Measurements from ENCODE around the gene SLAMF8.

The SLAMF8 gene

DNA sequence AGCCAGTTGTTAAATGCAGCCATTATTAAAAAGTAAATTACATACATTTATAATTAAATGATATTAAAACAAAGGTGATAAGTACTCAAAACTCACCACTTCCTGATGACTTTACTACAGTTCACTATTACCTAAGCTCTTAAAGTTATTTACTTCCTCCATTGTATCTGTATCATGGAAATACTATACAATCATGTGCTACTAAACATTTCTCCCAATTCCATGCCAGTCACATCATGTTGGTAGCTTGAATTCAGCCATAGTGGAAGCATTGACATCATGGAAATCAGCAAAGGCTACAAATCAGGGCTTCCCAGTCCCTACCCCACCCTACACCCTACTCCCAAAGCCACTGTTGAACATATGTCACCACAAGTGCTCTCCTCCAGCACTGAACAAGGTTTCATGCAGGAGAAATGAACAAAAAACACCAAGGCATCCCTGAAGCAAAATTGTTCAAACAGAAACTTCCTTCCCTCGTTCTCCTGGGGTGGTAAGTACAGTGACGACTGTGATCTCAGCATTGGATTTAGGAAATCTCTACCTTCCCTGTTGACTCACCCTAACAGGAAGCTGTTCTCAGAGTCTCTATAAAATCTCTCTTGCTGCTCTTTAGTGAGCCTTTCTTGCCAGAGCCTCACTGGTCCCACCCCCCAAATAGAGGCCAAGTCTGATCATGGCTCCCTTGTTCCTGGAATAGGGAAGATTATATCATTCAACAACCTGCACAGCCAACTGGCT is 23.1 kb downstream of the SLAMF8 start:
- DNase-seq = no peak

DNA sequence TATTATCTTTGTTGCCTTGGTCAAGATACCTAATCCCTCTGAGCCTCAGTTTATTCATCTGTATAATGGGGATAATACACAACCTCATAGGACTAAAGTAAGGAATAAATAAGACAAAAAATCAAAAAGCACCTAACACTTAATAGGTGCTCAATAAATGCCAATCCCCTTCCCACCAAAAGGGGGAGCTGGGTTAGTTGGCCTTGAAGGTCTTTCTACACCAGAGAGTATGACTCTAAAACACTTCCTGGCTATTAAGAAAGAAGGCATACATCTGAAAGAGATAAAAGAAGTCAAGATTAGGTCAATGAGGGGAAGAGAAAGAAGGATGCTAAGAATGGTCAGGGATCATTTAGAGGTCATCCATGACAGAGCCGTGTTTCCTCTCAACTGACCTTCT is 24.7 kb downstream of the SLAMF8 start:
- DNase-seq = peak; percentile 13

DNA sequence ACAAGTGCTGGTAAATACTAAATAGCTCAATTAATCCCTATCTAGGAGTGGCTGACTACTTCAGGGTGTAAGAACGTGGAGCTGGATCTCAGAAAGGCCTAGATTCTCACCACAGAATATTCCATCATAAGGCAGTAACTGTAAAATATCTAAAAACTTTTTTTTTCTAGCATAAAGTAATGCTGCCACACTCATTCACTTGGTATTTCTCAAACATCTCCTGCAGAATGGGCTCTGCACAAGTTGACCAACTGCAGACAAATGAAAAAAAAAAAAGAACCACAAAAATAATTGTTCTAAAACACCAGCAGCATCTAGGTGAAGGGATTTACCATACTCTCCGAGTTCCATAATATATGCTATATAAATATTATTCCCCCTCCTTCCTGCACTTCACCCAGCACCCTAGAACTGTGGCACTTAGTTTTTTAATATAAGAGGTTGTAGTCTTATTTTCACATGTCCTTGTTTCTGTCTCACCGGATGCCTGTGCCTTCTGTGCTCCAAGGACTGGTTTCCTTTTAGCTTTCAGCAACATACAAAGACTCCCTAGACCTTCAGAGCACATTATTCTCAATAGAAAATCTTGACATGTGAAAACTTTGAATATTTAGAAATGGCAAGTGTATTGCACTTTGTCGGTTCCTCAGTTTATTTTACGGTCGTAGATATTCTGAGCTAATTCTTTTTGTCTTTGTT is 26.9 kb downstream of the SLAMF8 start:
- DNase-seq = peak; percentile 68

DNA sequence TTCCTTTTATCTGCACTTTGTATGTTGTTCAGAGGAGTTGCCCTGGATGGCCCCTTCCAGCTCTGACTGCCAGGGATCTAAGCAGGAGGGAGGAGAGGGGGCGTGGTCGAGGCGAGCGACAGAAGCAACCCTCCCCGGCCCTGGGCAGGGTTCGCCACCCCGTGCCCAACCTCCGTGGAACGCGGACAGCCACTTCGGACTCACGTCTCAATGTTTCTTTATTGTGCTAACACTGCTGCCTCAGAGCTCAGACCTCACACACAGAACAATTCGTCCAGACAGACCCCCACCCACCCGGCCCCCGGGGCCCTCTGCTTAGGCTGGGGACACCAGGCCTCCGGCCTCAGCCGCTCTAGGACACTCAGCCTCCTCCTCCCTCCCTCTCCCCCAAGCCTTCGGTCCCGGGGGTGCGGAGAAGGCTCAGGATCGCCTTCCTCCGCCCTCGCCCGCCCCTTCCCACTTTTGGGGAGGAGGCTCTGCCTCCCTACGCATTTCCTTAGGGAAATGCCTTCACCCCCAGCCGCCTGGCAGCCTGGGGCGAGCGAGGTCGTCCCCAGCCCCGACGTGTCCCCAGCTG is 27.5 kb downstream of the SLAMF8 start:
- peak; percentile 84 for DNase-seq

DNA sequence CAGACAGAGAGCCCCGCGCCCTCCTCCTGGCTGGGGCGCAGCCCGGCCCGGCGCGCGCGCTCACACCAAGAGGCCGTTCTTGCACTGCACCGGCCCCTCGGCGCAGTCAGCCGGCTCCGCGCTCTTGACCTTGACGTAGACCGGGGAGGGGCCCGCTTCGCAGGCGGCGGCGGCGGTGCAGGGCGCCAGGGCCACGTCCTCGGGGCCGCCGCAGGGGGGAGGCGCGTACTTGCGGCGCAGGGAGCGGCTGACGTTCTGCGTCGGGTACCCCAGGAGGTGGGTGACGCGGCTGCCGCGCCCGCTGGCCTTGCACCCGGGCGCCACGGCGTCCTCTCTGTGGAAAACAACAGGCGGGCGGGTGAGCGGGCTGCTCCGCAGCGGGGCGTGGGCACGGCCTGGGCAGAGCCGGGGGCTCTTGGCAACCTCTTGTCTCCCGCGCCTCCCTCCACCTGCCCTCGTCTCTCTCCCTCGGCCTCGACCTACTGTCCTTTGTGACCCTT is 28.1 kb downstream of the SLAMF8 start:
- peak; percentile 91 for DNase-seq

DNA sequence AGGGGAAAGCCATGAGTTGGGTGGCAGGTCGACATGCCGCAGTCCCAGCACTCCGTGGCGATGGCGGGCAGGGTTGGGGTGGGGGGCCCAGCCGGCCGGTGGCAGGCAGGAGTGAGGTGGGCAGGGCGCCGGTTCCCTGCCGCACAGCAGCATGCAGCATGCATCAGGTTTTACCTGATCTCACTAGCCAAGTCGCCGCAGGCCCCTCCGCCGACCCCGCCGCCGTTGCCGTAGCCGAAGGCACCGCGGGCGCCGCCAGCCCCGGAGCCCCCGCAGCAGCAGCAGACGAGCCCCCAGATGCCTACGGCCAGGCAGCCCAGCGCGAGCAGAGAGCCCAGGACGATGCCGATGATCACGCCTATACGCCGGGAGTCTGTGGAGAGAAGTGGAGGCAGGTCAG is 29.0 kb downstream of the SLAMF8 start:
- no peak for DNase-seq

DNA sequence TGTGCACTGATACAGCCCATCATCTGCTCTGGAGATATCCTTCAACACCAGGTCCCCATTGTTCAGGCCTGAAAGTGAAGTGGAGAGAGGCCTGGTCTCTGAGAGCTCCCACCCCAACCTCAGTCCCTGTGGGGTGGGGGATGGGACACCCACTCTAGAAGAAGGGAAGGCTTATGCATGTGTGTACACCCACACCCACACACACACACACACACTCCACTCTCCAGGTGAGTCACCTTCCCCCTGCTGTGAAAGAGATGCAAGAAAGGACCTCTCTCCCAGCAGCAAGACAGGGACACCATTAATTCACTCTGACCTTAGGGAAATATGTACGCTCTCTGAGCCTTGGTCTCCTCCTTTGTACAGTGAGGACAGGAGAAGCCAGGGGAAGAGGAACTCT is 29.9 kb downstream of the SLAMF8 start:
- peak; percentile 60 for DNase-seq

DNA sequence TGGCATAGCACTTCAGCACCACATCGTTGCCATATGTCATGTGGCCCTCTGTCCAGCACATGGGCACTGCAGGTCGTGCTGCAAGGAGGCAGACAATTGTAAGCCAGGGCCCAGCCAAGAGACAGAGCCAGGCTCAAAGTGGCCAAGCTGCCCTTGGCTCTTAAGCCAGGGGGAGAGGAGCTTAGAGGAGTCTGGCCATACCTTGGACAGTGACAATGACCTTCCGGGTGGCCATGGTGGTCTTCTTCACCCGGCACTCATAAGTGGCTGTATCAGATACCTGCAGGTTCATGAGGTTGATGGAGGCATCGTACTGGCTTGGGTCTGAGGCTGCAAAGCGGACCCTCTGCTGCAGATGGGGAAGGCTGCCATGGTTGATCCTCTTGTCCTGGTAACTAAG is 31.2 kb downstream of the SLAMF8 start:
- DNase-seq = no peak

DNA sequence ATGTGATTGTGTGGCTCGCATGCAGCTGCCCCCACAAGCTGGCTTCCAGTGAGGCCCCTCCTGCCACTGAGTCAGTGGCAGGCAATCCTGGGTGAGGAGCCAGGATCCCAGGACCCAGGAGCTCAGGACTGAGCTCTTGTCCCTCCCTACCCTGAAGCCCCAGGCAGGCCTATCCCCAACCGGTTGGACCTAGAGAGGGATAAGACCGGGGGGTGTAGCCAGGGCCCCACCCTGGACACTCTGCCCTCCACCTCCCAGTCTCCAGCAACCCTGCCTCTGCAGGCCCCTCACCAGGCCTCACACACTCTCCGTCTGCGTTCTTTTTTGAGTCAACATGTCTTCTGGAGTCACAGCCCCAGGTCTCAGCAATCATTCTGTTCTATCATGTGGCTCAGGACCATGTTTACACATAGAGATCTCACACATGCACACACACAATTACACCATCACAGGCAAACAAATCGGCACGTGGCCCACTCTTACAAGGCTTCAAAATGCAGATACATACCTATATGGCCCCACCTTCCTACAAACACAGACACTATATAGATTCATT is 33.2 kb downstream of the SLAMF8 start:
- DNase-seq = peak; percentile 37

DNA sequence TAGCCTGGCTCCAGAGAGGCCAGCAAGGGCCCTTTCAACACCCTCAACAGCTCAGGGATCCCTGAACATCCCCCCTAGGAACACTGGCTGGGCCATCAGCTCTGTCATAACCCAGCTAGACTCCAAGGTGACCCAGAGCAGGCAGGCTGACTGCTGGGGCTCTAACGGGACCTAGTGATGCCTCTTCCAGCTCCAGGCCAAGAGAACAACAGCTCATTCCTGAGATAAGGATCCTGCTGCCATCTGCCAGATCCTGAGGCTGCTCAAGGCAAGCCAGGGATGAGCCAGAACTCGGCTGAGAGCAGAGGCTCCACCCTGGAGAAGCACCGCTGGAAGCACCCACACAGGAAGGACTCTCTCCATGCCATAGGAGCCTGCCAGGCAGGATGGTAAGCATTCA is 33.8 kb downstream of the SLAMF8 start:
- no peak for DNase-seq

DNA sequence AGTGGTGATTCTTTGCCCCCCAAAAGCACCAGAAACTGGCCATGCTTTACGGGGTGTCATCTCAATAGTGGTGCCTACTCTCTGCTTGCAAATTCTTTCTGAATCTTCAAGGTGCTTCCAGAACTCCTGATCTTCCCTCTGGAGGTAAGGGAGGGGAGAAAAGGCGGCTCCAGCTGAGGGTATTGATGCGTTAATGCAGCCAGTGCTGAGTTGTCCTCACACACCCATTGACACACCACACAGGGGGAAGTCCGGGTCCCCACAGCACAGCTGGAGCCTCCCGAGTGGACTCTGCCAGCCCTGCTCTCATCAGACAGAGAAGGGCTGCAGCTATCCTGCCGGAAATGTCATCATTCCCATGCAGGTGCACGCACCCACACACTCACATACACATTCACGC is 34.5 kb downstream of the SLAMF8 start:
- DNase-seq = no peak

DNA sequence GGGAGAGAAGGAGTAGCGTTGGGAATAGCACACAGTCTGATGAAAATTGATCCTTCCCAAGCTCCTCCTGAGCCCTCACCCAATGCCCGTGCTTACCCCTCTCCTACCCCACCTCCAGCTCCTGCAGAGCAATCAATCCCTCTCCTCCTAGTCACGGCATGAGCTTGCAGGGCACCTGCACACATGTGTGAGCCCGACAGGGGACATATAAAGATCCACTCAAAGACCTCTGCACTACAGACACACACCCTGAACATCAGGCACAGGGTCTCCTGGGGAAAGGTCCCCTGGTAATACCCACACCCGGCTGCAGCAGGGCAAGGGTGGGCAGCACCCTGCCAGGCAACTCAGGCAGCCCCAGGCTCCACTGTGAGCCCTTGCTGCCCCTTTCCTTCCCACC is 35.4 kb downstream of the SLAMF8 start:
- no peak for DNase-seq

DNA sequence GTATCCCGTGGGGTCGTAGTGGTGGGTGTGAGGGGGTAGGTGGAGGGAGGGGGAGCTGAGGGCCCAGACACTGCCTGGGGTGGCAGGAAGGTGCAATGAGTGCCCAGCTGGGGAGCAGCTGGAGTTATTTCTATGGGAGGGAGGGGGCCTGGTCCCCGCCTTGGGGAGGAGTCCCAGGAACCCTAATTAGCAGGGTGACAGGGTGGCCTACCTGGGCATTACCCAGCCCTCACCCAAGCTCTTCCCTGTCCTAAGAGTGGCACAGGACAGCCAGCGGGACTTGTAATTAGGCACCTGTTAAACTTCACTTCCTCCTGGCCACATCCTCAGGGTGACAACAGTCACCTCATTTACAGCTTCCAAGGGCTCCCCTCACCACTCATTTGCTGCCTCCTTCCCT is 35.9 kb downstream of the SLAMF8 start, which contains the start of gene VSIG8:
Gene VSIG8 (minus strand): TSS at position 101 of the 400 bp plus-strand sequence. CDS start 136 bp downstream, outside the sequence.
- DNase-seq = no peak

DNA sequence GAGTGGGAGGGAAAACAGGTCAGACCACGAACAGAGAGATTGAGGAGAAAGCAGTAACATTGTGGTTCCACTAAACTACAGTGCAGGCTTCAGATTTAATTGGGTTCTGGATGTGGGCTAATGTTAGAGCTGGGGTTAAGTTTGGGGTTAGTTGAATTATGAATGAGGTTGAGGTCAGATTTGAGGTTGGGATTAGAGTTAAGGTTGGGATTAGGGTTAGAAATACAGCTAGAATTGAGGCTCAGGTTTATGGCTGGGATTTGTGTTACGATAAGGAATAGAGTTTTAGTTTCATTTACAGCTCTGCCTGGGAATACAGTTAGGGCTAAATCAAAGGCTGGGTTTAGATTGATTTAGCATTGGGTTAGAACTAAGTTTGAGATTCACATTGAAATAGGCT is 37.6 kb downstream of the SLAMF8 start:
- no peak for DNase-seq

DNA sequence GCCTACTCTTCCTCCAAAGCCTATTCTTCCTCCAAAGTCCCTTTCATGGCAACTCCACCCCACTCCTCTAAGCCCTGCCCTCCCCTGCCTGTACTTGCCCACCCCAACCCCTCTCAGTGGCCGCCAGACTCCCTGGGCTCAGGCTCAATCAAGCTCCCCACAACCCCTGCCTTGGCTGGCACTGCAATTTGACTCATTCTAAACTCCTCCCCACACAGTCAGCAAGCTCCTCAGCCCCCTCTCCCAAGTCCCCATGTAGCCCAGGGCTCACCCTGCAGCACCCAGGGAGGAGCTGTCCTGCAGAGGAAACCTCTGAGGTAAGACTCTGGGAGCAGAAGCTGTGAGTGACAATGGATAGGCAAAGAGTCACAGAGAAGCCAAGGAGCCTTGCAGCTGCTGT is 39.4 kb downstream of the SLAMF8 start:
- peak; percentile 50 for DNase-seq

DNA sequence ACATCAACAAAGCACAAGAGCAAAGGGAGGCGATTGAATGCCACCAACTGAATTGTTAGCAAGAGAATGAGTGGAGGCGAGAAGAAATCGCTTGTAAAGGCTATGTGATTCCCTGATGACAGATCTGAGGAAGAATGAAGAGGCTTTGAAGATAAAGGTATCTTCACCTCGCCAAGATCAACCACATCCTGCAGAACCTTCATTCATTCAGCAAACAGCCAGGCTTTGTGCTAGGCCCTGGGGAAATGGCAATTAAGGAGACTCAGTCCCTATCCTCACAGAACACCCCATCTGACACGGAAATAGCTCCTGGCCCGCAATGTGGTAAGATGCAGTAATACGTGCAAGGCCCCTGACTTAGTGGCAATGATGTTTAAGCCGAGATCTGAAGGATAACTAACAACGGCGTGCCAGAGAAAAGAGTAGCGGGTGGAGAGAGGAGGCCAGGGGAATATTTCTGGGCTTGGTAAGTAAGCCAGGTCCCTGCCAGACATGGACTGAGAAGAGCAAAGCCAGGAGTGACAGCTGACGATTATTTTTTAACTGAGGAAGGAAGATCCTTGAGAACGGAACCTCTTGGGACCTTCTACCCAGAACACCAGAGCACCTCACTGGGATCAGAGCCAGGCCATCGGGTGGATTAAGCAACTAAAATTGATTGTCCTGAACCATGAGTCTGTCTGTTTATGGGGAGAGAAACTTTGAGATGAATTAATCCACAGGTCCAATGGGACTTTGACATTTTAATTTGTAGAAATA is 40.4 kb downstream of the SLAMF8 start:
- peak; percentile 52 for DNase-seq

DNA sequence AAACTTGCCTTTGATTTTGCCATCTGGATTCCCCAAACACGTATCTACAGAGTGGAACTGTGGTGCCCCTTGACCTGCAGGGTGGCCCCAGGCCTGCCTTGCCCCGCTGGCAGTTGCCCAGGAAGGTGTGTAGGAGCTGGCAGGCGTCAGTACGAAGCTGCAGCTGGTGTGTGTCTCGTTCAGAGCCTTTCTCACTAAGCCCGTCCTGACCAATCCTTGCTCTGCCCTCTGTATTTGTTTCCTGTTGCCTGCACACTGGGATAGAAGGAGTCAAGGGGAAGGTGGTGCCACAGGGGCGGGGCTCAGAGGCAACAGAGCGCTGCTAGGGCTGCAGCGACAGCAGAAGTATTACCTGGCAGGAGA is 41.0 kb downstream of the SLAMF8 start:
- peak; percentile 98 for DNase-seq

DNA sequence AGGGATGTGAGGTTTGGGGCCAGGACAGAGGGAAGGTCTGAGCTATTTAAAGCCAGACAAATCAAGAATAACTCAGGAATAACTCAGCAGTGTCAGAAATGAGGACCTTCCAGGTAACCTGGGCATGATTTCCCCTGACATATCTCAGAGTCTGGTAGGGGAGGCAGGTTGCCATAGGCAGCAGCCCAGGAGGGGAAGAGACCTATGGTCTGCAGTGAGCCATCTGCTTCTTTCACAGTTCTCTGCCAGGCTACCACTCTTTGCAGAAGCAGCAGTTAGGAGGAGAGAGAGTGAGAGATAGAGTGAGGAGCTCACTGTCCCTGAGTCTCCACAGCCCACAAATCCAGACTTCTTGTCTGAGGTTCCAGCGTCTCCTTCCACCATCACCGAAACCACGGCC is 42.1 kb downstream of the SLAMF8 start:
- DNase-seq = peak; percentile 83

DNA sequence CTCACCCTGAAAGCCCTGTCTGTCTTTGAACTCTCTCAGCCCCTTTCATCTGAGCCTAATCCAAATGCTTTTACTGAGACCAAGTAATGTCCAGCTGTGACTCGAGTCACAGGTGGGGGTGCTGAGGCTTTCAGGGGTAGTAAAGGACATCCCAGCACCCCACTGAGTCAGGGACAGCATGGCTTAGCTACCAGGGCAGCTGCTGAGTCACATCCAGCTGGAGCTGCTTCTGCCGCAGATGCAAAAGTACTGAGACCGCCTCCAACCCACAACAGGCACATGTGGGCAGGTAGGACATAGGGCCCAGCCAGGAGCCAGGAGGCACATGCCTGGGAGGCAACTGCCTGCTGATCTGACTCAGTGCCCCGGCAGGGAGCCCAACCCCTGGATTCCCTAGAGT is 42.5 kb downstream of the SLAMF8 start:
- DNase-seq = peak; percentile 90

DNA sequence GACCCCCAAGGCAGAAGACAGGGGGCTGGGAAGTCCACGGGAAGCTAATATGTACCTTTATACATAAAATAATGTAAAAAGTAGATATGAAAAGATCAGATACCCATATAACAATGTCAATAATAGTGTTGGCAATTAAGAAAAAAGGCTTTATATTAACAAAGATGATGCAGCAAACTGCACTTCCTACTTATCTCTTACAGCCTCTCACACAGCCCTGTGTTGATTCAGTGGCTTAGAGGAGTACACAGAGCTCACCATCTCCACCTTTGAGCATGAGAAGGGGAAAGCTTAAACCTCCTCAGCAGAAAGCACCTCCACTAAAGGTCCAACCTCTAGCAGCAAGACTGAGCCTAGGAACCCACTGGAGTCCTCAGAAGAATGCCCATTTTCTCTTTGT is 42.9 kb downstream of the SLAMF8 start:
- DNase-seq = peak; percentile 57

DNA sequence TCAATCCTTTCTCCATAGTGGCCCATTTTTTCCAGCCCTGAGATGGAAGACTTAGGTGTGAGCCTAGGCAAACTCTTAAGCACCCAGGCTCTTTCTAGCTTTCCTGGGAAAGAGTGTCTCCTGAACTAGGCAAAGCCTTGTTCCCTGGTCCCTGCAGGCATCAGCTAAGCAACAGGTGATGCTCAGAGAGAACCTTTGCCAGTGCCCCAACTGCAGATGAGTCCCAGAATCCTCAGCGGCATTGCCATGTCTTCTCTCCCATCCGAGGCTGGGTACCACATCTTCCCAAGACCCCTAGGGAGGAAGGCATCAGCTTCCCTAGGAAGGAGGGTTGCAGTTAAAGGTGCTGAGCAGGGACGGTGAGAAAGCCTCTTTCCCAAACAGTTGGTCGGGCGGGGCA is 44.0 kb downstream of the SLAMF8 start:
- no peak for DNase-seq

DNA sequence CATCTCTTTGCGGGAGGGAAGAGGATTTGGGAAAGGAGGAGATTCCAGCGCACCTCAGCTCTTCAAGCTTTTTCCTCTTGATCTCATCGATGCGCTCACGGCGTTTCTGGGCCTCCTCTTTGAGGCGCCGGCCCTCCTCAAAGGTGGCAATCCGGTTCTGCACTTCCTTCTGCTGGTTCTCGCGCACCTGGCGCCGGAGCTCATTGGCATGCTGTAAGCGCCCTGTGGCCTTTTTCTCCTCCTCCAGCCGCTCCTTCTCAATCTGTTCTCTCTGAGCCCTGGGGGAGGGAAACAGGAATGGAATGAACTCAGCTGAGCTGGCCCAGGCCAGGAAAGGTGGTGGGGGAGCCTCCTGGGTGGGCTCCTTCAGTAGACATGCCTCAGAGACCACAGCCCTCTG is 46.2 kb downstream of the SLAMF8 start:
- DNase-seq = no peak

DNA sequence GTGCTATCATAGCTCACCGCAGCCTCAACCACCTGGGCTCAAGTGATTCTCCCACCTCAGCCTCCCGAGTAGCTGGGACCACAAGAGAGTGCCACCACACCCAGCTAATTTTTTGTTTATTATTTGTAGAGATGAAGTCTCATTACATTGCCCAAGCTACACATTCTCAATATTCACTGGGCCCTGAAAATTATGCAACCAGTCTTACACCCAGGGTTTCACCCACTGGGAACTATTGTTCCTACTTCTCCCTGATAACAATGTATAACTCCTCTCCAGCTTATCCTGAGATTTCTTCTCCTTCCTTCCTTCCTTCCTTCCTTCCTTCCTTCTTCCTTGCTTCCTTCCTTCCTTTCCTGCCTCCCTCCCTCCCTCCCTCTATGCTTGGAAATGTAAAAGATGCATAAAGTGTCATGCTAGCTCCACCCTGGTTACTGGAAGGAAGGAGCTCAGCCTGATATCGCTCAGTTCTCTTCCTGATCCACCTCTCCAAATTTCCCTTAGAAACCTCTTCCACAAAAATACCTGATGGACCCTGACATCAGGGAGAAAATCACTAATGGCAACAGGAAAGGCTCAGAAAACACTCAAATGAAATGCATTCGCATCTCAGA is 47.0 kb downstream of the SLAMF8 start:
- no peak for DNase-seq
